Neuronal stem cell (in vitro differentiated cells): ENCODE data around the gene TLX1.
A peak's percentile ranks its signal among the peaks of the same experiment; 100 is the strongest.

Source experiments
- DNase-seq: peaks from one replicate; pipeline ENCODE4 v3.0.0-alpha.2; 2013; ENCODE audit warnings: low spot score
- H2AFZ ChIP-seq: one replicate; pipeline ENCODE4 v1.6.1; 2013; ENCODE audit warnings: mild to moderate bottlenecking, low read length, inconsistent platforms
- H2AK5ac ChIP-seq: 2 replicates; pipeline ENCODE4 v1.6.1; 2013; ENCODE audit warnings: low read depth, mild to moderate bottlenecking, inconsistent platforms, low read length, moderate library complexity, mixed read lengths
- H2BK120ac ChIP-seq: 2 replicates; pipeline ENCODE4 v1.6.1; 2013; ENCODE audit warnings: low read depth, mild to moderate bottlenecking, inconsistent platforms, low read length, moderate library complexity, mixed read lengths
- H2BK12ac ChIP-seq: one replicate; pipeline ENCODE4 v1.6.1; 2013; ENCODE audit warnings: low read length, inconsistent platforms
- H2BK15ac ChIP-seq: 2 replicates; pipeline ENCODE4 v1.6.1; 2013; ENCODE audit warnings: mild to moderate bottlenecking, low read length, inconsistent platforms, mixed read lengths
- H2BK5ac ChIP-seq: one replicate; pipeline ENCODE4 v1.6.1; 2013; ENCODE audit warnings: inconsistent platforms, mild to moderate bottlenecking, low read length, moderate library complexity
- H3K14ac ChIP-seq: one replicate; pipeline ENCODE4 v1.6.1; 2013; ENCODE audit warnings: low read length, inconsistent platforms
- H3K18ac ChIP-seq: 2 replicates; pipeline ENCODE4 v1.6.1; 2013; ENCODE audit warnings: low read length, inconsistent platforms
- H3K23ac ChIP-seq: 2 replicates; pipeline ENCODE4 v1.6.1; 2013; ENCODE audit warnings: low read depth, mild to moderate bottlenecking, mixed read lengths, low read length, inconsistent platforms; ENCODE audit not compliant: poor library complexity
- H3K27ac ChIP-seq: replicated peaks from 3 replicates; pipeline ENCODE4 v1.5.1; 2013; ENCODE audit warnings: low read length, inconsistent platforms
- H3K27me3 ChIP-seq, 3 experiments: 2 replicates each; pipeline ENCODE4 v1.6.1; 2013; ENCODE audit warnings: low read length in 3 of 3, mild to moderate bottlenecking in 2 of 3, inconsistent platforms in 1 of 3, low read depth in 1 of 3, mixed read lengths in 1 of 3, moderate library complexity in 1 of 3; ENCODE audit not compliant: control insufficient read depth in 3 of 3, insufficient read depth in 3 of 3
- H3K36me3 ChIP-seq, 2 donors: replicated peaks in 1 of 2; 2 replicates each; pipeline ENCODE4 v1.6.1; 2013; ENCODE audit warnings: low read length in 2 of 2; ENCODE audit not compliant: control insufficient read depth in 2 of 2, insufficient read depth in 2 of 2
- H3K4ac ChIP-seq: 2 replicates; pipeline ENCODE4 v1.6.1; 2013; ENCODE audit warnings: inconsistent platforms, mild to moderate bottlenecking, low read length, moderate library complexity
- H3K4me1 ChIP-seq, 2 donors: 1 replicate in 1 of 2; 2 replicates in 1 of 2; pipeline ENCODE4 v1.6.1; 2013; ENCODE audit warnings: low read length in 2 of 2, low read depth in 1 of 2; ENCODE audit not compliant: control insufficient read depth in 2 of 2, insufficient read depth in 1 of 2
- H3K4me2 ChIP-seq: one replicate; pipeline ENCODE4 v1.6.1; 2013; ENCODE audit warnings: mild to moderate bottlenecking, low read length, inconsistent platforms; ENCODE audit not compliant: insufficient read depth, poor library complexity, severe bottlenecking
- H3K4me3 ChIP-seq, 2 donors: 2 replicates each; pipeline ENCODE4 v1.5.1; 2013; ENCODE audit warnings: low read length in 2 of 2, mild to moderate bottlenecking in 2 of 2, inconsistent platforms in 1 of 2, moderate library complexity in 1 of 2
- H3K79me1 ChIP-seq: one replicate; pipeline ENCODE4 v1.6.1; 2013; ENCODE audit warnings: low read depth, mild to moderate bottlenecking, inconsistent platforms, low read length, moderate library complexity
- H3K9ac ChIP-seq: one replicate; pipeline ENCODE4 v1.6.1; 2013; ENCODE audit warnings: mild to moderate bottlenecking, low read depth, low read length, inconsistent platforms; ENCODE audit not compliant: poor library complexity
- H3K9me3 ChIP-seq, 2 donors: replicated peaks in 1 of 2; 2 replicates each; pipeline versions ENCODE3 to v1.6.1; 2013; ENCODE audit warnings: low read length in 2 of 2, mild to moderate bottlenecking in 2 of 2, inconsistent platforms in 1 of 2, low read depth in 1 of 2, mixed read lengths in 1 of 2, moderate library complexity in 1 of 2; ENCODE audit not compliant: control insufficient read depth in 2 of 2, insufficient read depth in 1 of 2
- H4K8ac ChIP-seq: one replicate; pipeline ENCODE4 v1.6.1; 2013; ENCODE audit warnings: low read depth, mild to moderate bottlenecking, inconsistent platforms, low read length, moderate library complexity
- H4K91ac ChIP-seq: one replicate; pipeline ENCODE4 v1.6.1; 2013; ENCODE audit warnings: low read length, low read depth, mild to moderate bottlenecking, inconsistent platforms; ENCODE audit not compliant: poor library complexity
- WGBS, 2 donors: extraction: QIAGEN DNeasy Blood & Tissue Kit; methylation state at CpG; one replicate each; pipeline ENCODE4 v1.1.7; 2013; ENCODE audit warnings: missing lambda C conversion rate in 2 of 2, mixed read lengths in 1 of 2; ENCODE audit not compliant: insufficient read length in 2 of 2, insufficient replicate concordance in 1 of 2; ENCODE audit errors: extremely low coverage in 2 of 2; 5-methylcytosine and 5-hydroxymethylcytosine counted together

The TLX1 gene

DNA sequence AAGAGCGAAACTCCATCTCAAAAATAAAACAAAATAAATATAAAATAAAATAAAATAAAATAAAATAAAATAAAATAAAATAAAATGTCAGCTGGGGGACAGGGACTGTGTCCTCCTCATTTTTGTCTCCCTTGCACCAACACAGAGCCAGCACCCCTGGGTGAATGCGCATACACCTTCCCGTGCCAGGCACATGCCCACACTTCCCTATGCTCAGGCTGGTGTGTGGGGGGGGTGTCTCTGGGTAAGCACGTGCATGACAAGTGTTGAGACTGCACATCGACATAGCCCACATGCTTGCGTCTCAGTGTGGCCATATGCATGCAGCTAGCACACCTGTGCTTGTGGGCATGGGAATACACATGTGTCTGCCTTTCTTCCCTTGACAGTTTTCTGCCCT, 24.7 kb upstream of the TLX1 start:
- H3K36me3 ChIP-seq, result no peaks in the 10 kb centered on the region
- no peak overlapping the region for H2BK15ac ChIP-seq
- H3K27me3 ChIP-seq, result peaks cover 0 to 82% (median 10%) of the 10 kb centered on the region in 3 experiments
- H3K9ac ChIP-seq, result no peak overlapping the region
- no peaks in the 10 kb centered on the region for H3K79me1 ChIP-seq
- no peak overlapping the region for H3K23ac ChIP-seq
- H3K4ac ChIP-seq, result no peak overlapping the region
- DNase-seq, result no peak
- no peak overlapping the region for H2BK12ac ChIP-seq
- WGBS, 2 donors, result no CpG with 5 or more reads among the region's 6 CpGs
- no peak overlapping the region for H2BK5ac ChIP-seq
- H2AK5ac ChIP-seq, result no peak overlapping the region
- H3K4me3 ChIP-seq, result no peak overlapping the region
- H3K4me2 ChIP-seq, result no peak overlapping the region
- H3K27ac ChIP-seq, result no peak overlapping the region
- H2AFZ ChIP-seq, result no peak overlapping the region
- no peak overlapping the region for H3K14ac ChIP-seq
- no peak overlapping the region for H2BK120ac ChIP-seq
- H4K91ac ChIP-seq, result no peak overlapping the region
- H4K8ac ChIP-seq, result no peak overlapping the region
- H3K18ac ChIP-seq, result no peak overlapping the region
- no peaks in the 10 kb centered on the region for H3K4me1 ChIP-seq
- no peaks in the 10 kb centered on the region for H3K9me3 ChIP-seq

DNA sequence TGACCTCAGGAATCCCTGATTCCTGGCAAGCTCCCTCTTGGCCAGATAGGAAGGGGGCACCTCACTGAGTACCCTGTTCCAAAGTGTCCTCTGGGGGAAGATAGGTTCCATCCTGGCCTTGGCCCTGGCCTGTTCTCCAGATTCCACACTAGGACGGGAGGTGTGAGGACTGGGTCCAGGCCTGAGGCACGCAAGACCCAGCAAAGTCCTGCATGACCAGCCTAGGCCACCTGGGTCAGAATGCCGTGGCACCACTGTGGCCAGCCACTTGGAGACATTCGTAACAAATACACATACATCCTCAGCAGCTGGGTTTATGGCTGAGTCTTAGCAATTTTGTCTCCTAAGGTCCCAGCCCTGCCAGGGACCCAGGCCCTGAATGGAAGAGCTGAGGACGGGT, 23.3 kb upstream of the TLX1 start:
- Histone ChIP-seq H4K91ac (no peak overlapping the region), H3K9me3 (peaks cover 0 to 2% of the 10 kb centered on the region in 2 donors), H3K18ac (no peak overlapping the region), H2BK5ac (no peak overlapping the region), H3K23ac (no peak overlapping the region), H3K27me3 (peaks cover 0 to 79% (median 3%) of the 10 kb centered on the region in 3 experiments), H3K79me1 (no peaks in the 10 kb centered on the region), H3K9ac (no peak overlapping the region), H3K4ac (no peak overlapping the region), H2AK5ac (peak overlapping the region; percentile 45), H3K36me3 (no peaks in the 10 kb centered on the region), H2BK15ac (no peak overlapping the region), H4K8ac (no peak overlapping the region), H2BK120ac (no peak overlapping the region), H2BK12ac (no peak overlapping the region), H3K4me1 (peaks cover 0 to 1% of the 10 kb centered on the region in 2 donors), H3K4me2 (no peak overlapping the region), H2AFZ (no peak overlapping the region), H3K4me3 (no peak overlapping the region), H3K14ac (no peak overlapping the region), H3K27ac (no peak overlapping the region)
- no peak for DNase-seq
- no CpG with 5 or more reads among the region's 5 CpGs for WGBS, 2 donors

DNA sequence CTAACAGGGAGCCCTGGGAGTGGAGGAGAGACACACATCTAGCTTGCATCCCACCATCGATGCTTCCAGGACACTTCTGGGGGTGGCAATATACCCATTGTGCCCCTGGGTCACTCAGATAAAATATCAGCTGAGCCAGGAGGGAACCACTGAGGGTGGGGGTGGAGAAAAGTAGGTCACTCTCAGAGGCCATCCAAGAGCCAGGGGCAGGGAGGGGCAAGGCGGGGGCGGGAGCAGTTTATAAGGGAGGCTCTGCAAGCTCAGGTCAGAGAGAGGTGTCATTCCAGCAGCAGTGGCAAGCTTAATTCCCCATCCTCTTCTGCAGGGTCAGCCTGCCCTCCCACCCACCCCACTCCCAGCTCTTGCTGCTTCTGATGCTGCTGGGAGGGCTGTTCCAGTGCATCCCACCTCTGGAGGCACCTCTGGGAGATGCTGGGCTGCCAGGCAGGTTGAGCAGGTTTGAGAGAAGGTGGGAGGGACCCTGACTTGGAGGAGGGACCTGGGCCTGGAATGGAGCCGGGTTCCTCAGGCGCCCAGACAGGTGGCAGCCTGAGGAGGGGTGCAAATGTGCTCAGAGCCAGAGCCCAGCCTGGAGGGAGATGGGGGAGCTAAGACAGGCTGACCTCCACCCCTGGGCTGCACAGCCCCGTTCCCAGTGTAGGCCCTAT, 20.1 kb upstream of the TLX1 start:
- H2AK5ac ChIP-seq, result no peak overlapping the region
- no peak overlapping the region for H2BK5ac ChIP-seq
- no peak overlapping the region for H3K23ac ChIP-seq
- H4K8ac ChIP-seq, result no peak overlapping the region
- peaks cover 0 to 74% (median 6%) of the 10 kb centered on the region in 3 experiments for H3K27me3 ChIP-seq
- no peak overlapping the region for H3K18ac ChIP-seq
- no peaks in the 10 kb centered on the region for H3K79me1 ChIP-seq
- H3K14ac ChIP-seq, result no peak overlapping the region
- no peaks in the 10 kb centered on the region for H3K36me3 ChIP-seq
- H3K4me2 ChIP-seq, result no peak overlapping the region
- H2BK12ac ChIP-seq, result no peak overlapping the region
- no CpG with 5 or more reads among the region's 6 CpGs for WGBS, 2 donors
- H2BK120ac ChIP-seq, result no peak overlapping the region
- peaks cover 0 to 2% of the 10 kb centered on the region in 2 donors for H3K9me3 ChIP-seq
- peaks cover 2 to 7% of the 10 kb centered on the region in 2 donors for H3K4me1 ChIP-seq
- H3K9ac ChIP-seq, result no peak overlapping the region
- no peak overlapping the region for H3K4ac ChIP-seq
- H3K4me3 ChIP-seq, result no peak overlapping the region
- H2AFZ ChIP-seq, result no peak overlapping the region
- H3K27ac ChIP-seq, result no peak overlapping the region
- no peak overlapping the region for H2BK15ac ChIP-seq
- no peak for DNase-seq
- H4K91ac ChIP-seq, result no peak overlapping the region

DNA sequence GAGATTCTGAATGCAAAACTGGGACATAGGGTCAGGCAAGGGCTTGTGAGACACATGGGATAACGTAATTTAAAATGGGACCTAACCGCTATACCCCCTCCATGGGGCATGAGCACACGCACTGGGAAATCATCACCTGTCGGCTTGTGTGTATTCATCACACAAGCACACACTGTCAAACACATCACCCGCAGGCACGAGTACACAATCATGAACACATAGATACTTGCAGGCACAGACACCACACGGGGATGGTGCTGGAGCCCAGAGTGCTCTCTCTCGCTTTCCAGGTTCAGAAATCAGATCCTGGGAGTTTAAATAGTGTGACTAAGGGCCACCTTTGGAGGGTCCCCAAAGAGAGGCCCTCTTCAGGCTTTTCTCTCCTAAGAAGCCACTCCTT, 19.6 kb upstream of the TLX1 start:
- no CpG with 5 or more reads among the region's 8 CpGs for WGBS, 2 donors

More for the DNA sequence above, 19.6 kb upstream of the TLX1 start:
- no peak overlapping the region for H2BK12ac ChIP-seq
- no peak overlapping the region for H2BK5ac ChIP-seq
- no peak overlapping the region for H3K23ac ChIP-seq
- H2BK120ac ChIP-seq, result no peak overlapping the region
- H3K9ac ChIP-seq, result no peak overlapping the region
- H3K4ac ChIP-seq, result no peak overlapping the region
- H3K4me2 ChIP-seq, result no peak overlapping the region
- H2BK15ac ChIP-seq, result no peak overlapping the region
- no peak overlapping the region for H3K18ac ChIP-seq
- DNase-seq, result no peak
- H3K4me1 ChIP-seq, result peaks cover 2 to 7% of the 10 kb centered on the region in 2 donors
- no peak overlapping the region for H3K14ac ChIP-seq
- no peaks in the 10 kb centered on the region for H3K36me3 ChIP-seq
- no peaks in the 10 kb centered on the region for H3K79me1 ChIP-seq
- no peak overlapping the region for H3K4me3 ChIP-seq
- no peak overlapping the region for H4K91ac ChIP-seq
- no peak overlapping the region for H2AK5ac ChIP-seq
- H3K9me3 ChIP-seq, result peaks cover 0 to 2% of the 10 kb centered on the region in 2 donors
- no peak overlapping the region for H2AFZ ChIP-seq
- no peak overlapping the region for H3K27ac ChIP-seq
- peaks cover 0 to 77% (median 9%) of the 10 kb centered on the region in 3 experiments for H3K27me3 ChIP-seq
- H4K8ac ChIP-seq, result no peak overlapping the region
